ENCODE results near the gene MRPL38. TPM values are rescaled to one million over a fixed set of nuclear protein-coding genes. Genes with fewer than 3 reads are reported as not detected.
"Not testable (repeated sequence)": the region's sequence is repeated elsewhere in the genome, so short reads cannot be mapped to it uniquely, and the experiment has no call there.

Gene MRPL38
- total RNA-seq, 1 experiment from 2014 or later, result 39.4 TPM

DNA sequence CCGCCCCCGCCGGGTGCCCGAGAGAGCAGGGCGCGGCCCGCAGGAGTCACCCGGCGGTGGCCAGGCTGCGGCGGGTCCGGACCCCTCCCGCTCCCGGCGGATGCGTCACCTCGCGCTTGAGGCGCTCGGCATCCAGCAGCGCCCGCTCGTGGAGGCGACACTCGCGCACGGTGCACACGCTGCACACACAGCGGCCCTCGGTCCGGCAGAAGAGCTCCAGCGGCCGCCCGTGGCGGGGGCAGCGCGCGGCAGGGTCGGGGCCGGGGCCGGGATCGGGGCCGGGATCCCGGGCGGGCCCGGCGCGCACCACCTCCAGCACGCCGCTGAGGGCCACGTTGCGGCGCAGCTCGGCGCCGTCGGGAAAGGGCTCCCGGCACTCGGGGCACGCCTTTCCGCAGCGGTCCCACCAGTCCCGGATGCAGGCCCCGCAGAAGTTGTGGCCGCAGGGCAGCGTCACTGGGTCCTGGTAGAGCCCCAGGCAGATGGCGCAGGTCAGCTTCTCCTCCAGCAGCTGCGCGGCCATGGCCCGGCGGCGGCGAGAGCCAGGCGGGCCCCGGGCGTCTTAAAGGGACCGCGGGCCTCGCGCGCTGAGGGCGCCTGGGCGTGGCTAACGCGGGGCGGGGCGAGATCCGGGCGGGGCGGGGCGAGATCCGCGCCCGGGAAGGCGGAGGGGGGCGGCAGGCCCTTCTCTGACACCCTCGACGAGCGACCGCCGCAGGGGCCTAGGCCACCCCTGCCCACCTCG lies 8.1 kb downstream of the MRPL38 start, which contains the start of gene TRIM65:
TRIM65 (minus strand) TSS at position 537 of the 745 bp plus-strand sequence; CDS start at position 523, 14 bp downstream.
- DNase-seq (ENCODE audit: low read depth), result peak; percentile 76

DNA sequence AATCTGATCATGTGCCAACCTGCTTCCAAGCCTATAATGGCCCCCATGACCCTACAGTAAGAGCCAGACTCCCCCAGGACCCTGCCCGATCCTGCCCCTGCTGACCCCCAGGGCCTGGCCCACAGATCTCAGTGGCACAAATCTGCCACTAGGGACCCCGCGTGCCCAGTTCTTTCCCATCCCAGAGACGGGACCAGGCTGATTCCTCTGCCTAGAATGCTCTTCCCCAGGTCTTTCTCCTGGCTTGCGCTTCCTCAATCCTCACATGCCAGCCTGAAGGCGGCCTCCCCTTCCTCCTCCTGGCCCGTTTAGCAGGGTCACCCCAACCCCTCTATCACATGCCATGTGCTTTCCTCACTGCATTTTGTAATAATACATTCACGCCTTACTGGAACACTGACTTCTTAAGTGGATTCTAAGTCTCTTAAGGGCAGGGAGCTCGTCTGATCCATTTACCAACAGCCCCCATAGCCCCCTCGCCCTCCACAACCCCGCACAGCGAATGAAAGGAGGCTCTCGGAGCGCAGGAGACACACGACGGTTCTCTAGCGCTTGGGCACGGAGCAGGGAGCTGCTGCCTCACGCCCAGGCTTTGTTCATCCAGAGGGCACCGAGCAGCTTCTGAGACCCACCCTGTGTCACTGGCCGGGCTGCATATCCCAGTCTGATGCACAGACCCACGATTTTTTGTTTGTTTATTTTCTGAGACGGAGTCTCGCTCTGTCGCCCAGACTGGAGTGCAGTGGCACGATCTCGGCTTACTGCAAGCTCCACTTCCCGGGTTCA lies 9.1 kb downstream of the MRPL38 start:
- DNase-seq (ENCODE audit: low read depth), result no peak

DNA sequence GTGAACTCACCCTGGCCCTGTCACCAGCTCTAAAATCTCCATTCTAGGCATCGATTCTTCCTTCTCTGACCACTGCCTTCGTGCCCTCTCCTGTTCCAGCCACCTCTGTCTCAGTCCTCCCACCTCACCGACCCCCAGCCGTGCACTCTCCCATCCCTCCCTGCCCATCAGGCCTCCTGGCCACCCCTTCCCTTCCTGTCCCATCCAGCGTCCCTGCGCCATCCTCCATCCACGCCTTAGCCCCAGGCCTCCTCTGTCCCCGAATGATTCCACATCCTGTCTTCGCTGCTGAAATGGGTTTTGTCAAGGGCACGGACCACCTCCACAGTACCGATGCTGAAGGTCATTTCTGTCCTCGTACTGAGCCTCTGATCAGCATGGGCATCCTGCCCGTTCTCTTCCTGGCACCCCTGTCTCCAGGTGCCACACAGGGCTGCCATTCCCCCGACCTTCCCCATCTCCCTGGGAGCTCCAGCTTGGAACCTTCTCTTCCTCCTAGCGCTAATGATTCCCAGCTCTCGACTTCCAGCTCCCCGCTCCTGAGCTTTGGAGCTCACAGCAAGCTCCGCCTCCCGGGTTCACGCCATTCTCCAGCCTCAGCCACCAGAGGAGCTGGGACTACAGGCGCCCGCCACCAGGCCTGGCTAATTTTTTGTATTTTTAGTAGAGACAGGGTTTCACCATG lies 10.5 kb downstream of the MRPL38 start:
- DNase-seq (ENCODE audit: low read depth), result no peak

DNA sequence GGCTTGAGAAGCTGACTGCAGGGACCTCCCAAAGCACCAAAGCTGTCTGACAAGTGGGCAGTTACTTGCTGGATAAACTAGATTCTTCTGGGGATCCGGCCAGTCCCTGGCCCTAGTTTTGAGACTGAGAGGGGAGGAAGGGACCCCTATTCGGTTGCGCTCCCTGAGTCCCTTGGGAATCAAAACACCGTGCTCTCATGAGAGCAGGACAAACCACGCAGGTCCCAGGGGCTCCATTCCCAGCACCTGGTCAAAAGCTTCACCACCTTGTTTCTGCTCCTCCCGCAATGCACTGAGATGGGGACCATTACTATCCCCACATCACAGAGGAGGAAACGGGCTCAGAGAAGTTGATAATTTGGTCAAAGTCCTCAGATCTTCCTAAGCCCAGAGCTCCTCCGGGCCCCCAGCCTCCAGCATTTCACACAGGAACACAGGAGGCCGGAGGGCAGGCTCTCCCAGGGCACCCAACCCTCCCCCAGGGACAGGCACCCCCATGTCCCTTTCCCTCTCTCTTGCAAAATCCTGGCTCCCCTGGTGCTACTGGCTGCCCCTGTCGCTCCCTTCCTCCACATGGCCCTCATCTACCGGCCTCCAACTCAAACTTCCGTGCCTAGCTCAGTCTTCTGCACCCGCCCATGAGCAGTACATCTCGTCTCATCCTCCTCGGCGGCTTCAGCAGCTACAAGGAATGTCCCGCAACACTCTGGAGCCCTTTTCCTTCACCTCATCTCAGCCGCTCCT lies 11.2 kb downstream of the MRPL38 start:
- DNase-seq (ENCODE audit: low read depth), result no peak

DNA sequence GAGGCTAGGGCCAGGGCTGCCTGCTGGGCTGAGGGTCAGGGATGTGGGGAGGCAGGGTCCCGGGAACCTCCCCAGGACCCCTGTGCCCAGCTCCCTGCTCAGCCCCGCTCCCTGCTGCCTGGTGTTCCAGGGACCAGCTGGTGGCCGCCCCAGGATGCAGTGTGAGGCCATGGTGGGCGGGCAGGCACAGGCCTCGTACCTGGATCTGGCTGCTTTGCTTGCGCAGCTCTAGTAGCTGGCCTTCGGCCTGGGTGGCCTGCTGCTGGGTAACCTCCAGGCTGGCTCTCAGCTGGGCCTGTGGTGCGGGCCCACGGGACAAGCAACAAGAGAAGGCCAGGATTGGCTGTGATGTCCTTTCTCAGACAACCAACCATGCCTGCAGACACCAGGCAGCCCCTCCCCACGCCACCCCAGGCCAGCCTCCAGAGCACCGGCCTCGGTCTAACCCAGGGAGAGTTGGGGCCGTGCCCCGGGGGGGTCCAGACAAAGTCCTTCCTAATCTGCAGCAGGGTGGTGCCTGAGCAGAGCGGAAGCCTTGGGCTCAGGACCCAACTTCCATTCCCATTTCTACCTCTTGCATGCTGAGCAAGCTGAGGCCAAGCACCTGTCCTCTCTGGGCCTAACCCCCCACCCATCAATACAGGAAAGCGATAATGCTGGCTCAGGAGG lies 12.0 kb downstream of the MRPL38 start:
- DNase-seq (ENCODE audit: low read depth), result no peak

DNA sequence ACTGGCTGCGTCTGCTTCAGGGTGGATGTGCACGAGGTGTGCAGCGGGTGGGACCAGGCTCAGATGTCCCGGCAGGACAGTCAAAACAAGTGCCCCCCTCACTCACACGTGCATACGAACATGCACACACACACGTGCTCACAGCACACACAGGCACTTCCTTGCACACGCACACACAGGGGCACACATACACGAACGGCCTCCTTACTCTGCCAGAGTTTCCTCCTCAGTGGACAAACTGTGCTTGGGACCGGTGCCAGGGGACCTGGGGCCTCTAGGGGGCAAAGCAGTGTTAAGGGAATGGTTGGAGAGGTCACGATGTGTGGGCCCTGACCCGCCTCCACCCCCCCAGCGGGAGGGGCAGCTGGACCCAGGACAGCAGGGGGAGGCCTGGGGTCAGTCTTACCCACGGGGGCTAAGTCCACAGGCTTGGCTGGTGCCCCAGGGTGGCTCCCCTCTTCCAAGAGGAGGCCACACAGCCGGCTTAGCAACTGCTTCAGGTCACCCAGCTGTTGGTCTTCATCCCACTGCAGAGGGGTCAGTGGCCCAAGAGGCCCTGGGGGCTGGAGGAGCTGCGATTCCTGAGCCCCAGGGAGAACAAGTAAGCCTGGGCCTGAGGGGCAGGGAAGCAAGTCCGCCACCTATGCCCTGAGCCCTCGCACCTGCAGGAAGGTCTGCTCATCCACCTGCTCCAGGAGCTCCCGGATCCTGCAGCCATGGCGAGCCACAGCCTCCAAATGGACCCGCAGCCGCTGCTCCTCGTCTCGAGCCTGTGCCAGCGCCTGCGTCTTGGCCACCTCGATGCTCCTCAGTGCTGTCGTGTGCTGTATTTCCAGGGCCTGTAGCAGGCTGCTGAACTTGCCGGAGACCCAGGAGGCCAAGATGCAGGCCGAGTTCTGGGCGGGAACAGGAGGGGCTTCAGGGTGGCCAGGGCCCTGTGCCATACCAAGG lies 12.8 kb downstream of the MRPL38 start:
- no peak for DNase-seq (ENCODE audit: low read depth)

DNA sequence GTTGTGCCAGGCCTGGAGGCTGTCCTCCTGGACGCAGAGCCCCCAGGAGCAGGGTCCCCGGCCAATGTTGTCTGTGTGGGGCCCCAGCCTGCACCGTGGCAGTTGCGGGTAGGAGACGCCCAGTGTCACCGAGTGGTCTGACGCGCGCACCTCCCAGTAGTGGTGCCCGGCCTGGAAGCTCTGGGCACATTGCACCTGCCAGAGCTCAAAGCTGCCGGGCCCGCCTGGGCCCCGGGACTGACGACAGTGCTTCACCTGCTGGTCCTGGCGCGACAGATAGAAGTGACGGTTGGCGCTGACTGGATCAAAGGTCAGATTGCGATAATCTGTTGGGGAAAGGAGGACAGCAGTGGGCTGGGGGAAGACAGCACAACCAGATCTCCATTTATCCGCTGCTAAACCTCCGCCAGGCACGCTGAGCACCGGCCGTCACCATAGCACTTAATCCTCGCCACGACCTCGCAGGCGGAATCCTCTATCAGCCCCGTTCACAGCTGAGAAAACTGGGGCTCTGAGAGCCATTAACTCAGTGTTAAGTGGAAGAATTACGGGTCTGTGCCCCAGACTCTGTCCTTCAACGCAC lies 13.6 kb downstream of the MRPL38 start:
- DNase-seq (ENCODE audit: low read depth), result no peak

DNA sequence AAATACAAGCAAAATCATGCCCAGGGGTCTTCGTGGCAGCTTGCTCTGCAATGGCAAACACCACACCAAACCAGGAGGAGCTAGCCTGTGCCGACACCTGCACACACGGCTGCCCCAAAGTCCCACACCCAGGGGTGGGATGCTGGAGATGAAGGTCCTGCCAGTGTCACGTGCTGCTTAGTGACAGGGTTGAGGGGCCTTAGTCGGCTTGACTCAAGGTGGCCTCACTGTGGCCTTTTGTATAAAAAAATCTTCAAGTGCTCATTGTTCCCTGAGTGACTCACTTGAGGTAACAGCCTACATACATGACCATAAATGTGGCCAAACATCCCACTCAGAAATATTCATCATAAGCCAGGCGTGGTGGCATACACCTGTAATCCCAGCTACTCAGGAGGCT lies 15.2 kb downstream of the MRPL38 start:
- no peak for DNase-seq (ENCODE audit: low read depth)

DNA sequence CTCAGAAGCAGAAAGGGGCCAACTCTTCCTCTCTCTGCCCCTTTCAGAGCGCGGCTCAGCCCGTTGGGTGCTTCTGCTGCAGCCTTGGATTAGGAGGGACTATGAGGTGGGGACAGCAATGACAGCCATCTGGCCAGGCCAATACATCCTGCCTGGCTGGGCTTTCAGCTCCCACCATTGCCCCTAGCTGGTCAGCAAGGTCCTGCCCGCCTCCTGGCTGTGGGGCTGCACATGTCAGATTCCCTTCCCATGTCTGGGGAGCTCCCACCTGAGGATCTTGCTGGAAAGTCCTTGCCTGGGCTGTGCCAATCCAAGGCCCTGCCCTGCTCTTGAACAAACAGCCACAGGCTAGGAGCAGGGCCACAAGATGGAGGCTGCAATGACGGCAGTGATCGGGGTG lies 16.2 kb downstream of the MRPL38 start:
- DNase-seq (ENCODE audit: low read depth), result no peak

DNA sequence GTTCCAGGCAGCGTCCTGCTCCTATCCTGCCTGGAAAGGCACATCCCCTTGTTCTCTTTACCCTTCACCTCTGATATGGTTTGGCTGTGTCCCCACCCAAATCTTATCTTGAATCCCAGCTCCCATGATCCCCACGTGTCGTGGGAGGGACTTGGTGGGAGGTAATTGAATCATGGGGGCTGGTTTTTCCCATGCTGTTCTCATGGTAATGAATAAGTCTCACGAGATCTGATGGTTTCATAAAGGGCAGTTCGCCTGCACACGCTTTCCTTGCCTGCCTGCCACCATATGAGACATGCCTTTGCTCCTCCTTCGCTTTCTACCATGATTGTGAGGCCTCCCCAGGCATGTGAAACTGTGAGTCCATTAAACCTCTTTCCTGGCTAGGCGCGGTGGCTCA lies 18.8 kb downstream of the MRPL38 start:
- DNase-seq (ENCODE audit: low read depth), result not testable (repeated sequence)

DNA sequence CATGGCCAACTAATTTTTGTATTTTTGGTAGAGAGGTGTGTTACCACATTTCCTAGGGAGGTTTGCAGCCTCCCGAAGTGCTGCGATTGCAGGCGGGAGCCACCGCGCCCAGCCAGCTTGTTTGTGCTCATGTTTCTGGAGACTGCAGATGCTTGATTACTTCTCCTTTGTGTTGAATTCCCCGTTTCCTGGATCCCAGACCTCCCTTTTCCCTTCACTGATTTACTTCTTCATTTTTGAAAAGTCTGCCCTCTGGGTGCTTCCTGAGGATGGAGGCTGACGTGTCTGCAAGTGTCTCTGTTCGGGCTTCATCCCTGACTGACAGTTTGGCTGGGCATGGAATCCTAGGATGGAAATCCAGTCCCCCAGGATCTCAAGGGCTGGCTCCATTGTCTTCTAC lies 19.3 kb downstream of the MRPL38 start:
- DNase-seq (ENCODE audit: low read depth), result no peak

DNA sequence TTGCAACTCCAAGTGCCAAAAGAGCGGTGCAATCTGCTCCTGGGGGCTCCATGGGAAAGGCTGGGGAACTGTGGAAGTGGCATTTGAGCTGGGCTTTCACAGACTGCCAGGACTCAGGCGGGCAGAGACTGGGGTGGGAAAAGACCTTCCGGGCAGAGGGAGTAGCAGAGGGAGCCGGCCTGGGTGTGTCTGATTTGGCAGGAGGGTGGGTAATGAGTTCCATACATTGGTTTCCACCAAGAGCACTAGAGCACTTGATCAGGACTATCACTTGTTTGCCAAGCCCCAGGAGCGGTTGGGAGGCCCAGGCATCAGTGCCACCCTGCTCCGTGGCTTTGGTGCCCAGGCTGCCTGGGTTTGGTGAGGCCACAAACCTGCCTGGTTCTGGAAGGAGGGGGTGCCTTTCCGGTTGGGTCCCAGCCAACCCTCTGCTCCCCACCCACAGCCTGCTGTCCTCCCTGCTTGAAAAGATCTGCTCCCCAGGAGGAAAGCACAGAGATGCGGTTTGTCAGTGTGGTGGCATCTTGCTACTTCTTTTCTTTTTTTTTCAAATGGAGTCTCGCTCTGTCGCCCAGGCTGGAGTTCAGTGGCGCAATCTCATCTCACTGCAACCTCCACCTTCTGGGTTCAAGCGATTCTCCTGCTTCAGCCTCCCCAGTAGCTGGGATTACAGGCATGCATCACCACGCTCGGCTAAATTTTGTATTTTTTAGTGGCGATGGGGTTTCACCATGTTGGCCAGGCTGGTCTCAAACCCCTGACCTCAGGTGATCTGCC lies 22.8 kb downstream of the MRPL38 start:
- no peak for DNase-seq (ENCODE audit: low read depth)

DNA sequence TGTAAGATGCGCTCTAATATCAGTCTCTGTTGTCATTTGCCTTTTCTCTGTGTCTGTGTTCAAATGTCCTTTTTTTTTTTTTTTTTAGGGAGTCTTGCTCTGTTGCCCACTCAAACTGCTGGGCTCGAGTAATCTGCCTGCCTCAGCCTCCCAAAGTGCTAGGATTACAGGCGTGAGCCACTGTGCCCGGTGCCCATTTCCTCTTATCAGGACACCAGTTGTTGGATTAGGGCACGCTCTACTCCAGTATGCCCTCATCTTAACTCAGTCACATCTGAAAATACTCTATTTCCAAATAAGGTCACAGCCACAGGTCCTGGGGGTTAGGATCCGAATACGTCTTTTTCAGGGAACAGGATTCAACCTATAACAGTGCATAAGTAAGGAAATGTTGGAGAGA lies 24.4 kb downstream of the MRPL38 start:
- no peak for DNase-seq (ENCODE audit: low read depth)

DNA sequence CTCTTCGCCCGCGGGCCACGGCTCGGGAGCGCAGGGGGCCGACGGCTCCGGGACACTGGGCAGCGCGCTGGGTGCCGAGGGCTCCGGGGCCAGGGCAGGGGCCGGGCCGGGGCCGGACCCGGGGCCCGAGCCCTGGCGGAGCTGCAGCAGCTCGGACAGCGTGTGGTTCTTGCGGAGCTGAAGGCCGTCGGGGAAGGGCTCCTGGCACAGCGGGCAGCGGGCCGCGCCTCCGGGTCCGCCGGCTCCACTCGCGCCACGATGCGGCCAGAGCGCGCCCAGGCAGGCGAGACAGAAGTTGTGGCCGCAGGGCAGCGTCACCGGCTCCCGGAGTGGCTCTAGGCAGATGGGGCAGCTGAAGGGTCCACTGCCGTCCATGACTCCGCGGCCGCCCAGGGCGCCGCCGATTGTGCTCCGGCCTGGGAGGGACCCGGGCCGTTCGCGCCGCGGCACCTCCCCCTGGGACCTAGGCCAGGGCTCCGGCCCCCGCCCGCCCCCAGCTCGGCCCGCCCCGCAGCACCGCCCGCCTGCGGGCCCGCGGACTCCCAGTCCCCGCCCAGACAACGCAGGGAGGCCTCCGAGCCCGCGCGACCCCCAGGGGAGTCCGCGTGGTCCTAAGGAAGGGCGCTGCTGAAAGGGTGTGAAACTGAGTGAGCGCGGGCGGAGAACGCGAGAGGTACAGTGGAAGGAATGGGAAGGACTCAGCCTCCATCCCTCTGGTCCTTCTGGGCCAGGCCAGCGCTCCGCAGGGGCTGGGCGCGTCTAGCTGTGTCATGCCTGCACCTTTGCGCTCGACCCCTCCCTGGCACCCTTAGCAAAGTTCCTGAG lies 26.3 kb downstream of the MRPL38 start, which contains the start of gene TRIM47:
TRIM47 (minus strand) TSS at position 408 of the 825 bp plus-strand sequence; CDS start at position 375, 33 bp downstream.
- DNase-seq (ENCODE audit: low read depth), result peak; percentile 53

DNA sequence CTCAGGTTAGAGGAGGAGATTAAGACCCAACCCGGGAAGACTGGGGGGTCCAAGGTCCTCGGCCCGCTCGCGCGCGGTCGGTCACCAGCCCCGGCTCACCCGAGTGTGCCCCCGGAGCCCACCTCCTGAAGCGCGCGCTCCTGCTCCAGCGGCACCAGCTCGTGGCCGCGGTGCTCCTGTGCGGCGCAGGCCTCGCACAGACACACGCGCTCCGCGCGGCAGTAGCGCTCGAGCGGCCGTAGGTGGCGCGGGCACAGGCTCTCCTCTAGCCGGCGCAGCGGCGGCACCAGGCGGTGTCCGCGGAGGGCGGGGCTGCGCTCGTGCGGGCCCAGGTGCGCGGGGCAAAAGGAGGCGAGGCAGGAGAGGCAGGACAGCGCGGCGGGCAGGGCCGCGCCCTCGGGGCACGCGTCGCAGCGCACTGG lies 26.9 kb downstream of the MRPL38 start:
- peak; percentile 70 for DNase-seq (ENCODE audit: low read depth)

DNA sequence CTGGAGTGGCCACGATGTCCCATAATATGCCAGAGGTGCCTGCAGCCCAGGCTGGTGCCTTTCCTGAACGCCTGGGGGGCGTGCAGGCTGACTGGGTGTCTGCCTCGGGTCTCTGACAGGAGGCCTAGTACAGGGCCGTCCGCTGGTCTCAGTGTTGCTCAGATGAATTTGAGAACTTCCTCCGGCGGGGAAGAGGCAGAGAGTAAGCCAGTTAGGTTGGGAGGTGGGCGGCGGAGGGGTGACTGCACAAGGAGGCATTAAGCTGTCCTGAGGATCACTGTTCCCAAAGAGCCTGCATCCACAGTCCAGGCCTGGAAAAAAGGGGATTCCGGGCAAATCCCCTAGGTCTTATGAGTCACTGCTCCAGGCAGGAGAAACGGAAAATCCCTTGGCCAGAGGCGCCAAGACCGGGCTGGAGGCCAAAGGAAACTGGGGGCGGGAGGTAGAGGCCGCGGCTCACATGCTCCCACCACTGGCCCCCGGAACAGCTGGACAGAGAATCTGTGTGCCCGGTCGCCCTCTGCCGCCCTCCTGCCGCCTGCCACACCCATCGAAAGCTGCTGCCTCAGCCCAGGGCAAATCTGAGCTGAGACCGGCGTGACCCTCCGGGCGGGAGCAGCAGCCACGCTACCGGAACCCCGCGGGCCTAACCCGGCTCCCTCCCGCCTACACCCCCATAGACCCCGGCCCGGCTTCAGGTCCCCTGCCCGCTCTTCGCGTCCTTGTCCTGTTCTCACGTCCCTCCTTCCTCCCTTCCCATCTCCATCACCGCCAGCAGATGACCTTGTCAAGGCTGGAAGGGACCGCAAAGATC lies 27.5 kb downstream of the MRPL38 start:
- DNase-seq (ENCODE audit: low read depth), result peak; percentile 94

Measured in M059J (cell line).